GM18868 (cell line): ENCODE results near the gene OR6Q1.
"Not testable (repeated sequence)": the region's sequence is repeated elsewhere in the genome, so short reads cannot be mapped to it uniquely, and the experiment has no call there.

Experiments used
- ATAC-seq: cut with Tn5 transposase; IDR thresholded peaks from one replicate; pipeline ENCODE4 v1.9.1; 2021; ENCODE audit warnings: mild to moderate bottlenecking, moderate library complexity; ENCODE audit not compliant: unreplicated experiment

Gene OR6Q1, protein sequence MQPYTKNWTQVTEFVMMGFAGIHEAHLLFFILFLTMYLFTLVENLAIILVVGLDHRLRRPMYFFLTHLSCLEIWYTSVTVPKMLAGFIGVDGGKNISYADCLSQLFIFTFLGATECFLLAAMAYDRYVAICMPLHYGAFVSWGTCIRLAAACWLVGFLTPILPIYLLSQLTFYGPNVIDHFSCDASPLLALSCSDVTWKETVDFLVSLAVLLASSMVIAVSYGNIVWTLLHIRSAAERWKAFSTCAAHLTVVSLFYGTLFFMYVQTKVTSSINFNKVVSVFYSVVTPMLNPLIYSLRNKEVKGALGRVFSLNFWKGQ

DNA sequence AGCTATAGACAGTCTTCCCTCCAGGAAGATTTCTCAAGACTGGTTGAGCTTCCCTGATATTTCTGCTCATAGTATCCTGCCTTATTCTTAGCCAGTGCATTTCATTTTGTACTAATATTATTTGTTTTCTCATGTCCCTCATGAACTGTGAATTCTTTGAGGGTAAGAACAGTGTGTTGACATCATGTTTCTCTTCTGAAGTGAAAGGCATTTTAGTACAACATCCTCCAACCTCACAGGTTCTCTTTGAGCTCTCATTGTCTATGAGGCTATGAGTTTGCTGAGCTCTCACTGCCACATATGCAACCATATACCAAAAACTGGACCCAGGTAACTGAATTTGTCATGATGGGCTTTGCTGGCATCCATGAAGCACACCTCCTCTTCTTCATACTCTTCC is at the start of gene OR6Q1:
TSS of gene OR6Q1 (plus strand) at position 301 of the 400 bp plus-strand sequence. CDS start at position 301, 0 bp downstream.
- no peak for ATAC-seq

DNA sequence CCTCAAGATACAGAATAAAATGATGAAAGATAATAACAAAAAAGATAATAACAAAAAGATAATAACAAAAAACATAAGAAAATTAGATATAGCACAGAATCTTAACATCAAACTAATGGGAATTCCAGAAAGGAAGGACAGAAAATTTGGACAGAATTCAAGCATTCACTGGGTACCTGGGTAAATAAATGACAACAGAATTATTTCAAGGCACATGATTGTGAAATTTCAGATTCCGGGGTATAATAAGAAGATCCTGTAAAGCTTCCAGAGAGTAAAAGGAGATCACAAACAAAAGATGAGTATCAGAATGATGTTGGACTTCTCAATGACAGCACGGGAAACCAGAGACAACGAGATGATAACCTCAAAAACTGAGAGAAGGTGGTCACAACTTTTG is 49.2 kb upstream of the OR6Q1 start:
- ATAC-seq, result no peak

DNA sequence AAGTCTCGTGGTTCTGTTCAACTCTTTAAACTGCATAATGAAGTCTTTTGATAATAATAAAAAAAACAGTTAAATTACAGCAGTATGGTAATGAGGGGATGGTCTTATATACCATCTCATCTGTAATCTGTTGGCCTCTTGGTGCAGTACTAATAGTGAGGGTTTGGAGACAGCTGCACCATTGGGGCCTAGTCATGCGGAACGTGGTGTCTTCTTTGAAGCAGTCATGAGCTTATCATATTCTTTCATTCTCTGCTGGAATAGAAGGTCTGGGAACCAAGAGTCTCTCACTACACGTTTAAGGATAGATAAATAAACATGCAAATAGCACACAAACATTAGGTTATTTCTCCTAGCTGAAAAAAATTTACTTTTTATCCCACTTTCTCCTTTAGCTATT is 48.0 kb upstream of the OR6Q1 start:
- peak; percentile 63 for ATAC-seq

DNA sequence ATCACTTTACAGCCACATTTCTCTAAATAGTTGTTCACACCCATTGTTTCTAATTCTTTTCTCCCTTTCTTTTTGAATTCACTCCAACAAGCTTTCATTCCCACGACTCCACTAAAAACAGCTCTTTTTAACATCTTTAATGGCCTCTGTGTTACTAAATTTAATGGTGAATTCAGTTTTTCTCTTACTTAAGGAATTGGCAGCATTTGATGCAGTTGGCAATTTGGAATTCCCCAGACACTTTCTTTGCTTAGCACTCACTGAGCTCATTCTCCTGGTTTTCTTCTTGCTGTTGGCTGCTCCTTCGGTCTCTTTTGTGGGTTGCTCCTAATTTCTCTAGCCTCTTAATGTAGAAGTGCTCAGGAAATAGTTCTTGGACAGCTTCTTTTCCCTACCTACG is 47.6 kb upstream of the OR6Q1 start:
- no peak for ATAC-seq

DNA sequence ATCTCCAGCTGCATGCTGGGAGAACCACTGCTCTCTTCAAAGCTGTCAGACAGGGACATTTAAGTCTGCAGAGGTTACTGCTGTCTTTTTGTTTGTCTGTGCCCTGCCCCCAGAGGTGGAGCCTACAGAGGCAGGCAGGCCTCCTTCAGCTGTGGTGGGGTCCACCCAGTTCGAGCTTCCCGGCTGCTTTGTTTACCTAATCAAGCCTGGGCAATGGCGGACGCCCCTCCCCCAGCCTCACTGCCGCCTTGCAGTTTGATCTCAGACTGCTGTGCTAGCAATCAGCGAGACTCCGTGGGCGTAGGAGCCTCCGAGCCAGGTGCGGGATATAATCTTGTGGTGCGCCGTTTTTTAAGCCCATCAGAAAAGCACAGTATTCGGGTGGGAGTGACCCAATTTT is 31.2 kb upstream of the OR6Q1 start:
- not testable (repeated sequence) for ATAC-seq

DNA sequence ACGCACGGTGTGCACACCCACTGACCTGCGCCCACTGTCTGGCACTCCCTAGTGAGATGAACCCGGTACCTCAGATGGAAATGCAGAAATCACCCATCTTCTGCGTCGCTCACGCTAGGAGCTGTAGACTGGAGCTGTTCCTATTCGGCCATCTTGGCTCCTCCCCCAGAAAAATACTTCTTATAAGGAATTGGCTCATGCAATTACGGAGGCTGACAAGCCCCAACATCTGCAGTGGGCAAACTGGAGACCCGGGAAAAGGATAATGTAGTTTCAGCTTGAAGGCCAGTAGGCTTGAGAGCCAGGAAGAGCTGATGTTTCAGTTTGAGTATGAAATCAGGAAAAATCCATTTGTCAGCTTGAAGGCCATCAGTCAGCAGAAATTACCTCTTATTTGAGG is 30.7 kb upstream of the OR6Q1 start:
- not testable (repeated sequence) for ATAC-seq

DNA sequence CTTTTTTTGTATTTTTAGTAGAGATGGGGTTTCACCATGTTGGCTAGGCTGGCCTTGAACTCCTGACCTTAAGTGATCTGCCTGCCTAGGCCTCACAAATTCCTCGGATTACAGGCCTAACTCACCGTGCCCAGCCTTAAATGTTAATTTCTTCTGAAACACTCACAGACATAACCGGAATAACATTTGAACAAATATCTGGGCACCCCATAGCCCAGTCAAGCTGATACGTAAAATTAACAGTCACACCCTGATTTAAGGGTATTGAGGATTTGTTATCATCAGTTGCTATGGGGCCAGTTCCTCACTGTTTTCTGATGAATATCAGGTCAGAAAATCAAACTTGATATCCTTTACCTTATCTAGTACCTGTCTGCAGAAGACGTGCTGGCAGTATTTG is 30.1 kb upstream of the OR6Q1 start:
- no peak for ATAC-seq

DNA sequence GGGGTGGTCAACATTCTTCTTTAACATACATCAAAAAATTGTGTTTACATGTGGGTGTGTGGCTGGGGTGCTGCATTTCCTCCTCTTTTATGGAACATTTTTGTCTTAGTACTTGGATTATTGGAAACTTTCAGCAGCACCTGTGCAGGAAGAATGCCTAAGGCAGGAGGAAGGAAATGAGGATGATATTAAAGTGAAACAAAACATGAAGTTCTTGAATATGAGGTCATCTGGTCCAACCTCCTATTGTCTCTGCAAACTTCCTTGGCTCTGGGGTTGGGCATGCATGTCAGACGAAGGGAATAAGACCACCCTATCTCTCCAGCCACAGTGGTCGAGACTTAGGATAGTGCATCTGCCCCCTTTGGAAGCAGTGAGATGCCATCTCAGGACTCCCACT is 27.7 kb upstream of the OR6Q1 start:
- no peak for ATAC-seq

DNA sequence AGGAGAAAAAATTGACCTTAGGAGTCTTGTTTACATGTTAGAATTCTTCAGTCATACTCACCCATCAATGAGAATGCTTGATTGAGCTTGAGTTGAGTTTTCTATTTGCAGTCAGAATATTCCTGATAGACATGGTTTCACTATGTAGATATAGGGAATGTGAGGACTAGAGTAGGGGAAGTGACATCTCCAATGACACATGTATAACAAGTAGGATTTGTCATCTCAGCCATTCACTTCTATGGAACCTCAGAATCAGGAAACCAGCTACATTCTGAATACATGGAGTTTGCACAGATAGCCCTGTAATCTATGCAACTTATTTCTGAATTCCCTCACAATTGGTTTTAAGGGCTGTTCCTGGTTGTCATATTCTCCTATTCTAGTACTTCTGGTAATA is 27.2 kb upstream of the OR6Q1 start:
- ATAC-seq, result no peak

DNA sequence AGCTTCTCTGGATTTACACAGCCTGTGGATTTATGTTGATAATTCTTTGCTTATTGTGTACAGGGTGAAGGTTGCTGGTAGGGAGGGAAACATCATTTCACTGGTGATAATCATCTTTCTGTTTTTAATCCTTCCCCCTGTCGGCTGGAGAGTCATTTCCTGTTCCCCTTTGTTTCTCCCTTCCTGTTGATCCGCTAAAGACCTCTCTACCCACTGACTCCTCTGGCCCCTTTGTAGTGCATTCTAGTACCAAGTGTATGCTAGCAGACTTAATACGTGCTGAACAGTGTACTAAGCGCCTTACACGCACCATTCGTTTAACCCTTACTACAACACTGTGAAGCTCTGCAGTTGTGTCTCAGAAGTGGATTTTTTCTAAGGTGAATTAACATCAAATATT is 26.1 kb upstream of the OR6Q1 start:
- no peak for ATAC-seq

DNA sequence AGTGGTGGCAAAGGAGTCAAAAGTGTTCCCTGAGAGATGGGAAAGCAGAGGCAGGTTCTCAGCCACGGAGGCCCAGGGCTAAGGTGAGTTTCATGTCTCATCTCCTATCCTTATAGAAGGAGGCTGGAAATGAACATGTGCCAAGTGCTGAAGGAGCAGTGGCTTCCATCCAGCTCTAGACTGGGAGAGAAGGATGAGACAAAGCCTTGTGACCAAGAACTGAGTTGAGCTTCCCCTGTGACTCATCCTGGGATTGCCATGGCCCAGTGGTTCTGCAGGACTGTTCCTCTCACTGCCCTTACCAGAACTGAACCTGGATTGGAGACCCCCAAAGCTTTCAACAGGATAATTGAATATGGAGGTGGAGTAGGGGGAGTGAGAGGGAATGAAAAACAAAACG is 23.8 kb upstream of the OR6Q1 start:
- no peak for ATAC-seq

DNA sequence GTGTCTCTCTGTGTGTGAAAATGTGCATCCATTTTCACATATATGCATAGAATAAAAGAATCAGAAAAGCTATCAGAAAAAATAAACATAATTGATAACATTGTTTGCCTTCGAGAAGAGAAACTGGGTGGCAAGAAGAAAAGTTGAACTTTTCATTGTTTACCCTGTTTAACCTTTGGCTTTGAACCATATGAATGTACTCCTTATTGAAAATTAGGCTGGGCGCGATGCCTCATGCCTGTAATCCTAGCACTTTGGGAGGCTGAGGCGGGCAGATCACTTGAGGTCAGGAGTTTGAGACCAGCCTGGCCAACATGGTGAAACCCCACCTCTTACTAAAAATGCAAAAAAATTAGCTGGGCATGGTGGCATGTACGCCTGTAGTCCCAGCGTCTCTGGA is 19.0 kb upstream of the OR6Q1 start:
- ATAC-seq, result no peak

DNA sequence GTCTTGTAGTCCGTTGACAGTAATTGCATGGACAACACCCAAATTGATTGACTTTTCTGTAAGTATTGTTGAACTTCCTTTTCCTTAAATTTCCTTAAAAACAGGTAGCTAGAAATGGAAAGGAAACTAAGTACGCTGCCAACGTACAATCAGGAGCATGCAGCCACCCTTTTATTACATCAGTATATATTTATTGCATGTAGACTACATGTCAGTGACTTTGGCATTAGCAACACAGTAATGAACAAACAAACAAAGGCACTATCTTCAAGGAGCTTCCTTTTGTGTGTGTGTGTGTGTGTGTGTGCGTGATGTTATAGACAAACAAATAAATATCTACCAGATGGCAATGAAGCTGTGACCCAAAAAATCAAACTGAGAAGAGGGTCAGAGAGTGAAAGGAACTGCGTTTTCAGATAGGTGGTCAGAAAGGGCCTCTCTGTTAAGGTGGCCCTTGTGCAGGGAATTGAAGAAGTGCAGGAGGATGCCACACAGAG is 7.3 kb upstream of the OR6Q1 start, which contains the start of gene OR9Q1:
TSS of gene OR9Q1 (plus strand) at position 447 of the 497 bp plus-strand sequence. CDS start 155,564 bp downstream, outside the sequence.
- ATAC-seq, result no peak

DNA sequence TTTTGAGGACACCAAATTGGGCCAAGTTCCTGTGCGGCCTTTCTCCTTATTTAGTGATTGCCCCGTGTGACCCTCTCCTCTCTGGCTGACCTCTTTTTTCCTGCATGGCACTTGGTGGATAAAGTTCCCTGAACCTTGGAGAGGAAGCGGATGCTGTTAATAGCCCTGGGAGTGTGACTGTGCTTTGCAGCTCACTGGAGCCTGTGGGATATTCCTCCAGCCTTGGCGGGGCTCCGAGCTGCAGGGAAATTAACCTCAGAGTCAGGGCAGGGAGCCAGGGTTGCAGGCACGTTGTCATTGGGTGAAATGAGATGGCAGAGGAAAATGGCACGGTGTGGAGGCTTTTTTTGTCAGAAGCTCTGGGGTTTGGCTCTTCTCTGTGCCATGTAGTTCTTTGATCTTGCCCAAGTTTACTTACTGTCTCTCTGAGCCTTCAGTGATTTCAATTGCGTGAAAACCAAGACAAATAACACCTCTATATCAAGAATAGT is 6.1 kb upstream of the OR6Q1 start:
- no peak for ATAC-seq

DNA sequence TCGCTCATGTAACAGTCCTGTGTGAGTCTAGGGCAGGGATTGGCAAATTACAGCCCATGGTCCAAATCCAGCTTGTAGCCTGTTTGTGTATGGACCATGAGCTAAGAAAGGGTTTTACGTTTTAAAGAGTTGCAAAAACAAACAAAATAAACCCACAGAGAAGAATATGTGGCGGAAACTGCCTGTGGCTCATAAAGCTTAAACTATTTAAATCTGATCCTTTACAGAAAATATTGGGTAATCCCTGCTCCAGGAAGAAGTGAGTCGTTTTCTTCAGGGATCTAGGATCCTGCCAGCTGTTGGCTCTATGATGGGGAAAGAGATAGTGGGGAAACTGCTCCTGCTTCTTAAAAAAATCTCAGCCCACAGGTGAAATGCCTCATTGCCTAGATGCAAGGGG is 3.4 kb upstream of the OR6Q1 start:
- ATAC-seq, result no peak

DNA sequence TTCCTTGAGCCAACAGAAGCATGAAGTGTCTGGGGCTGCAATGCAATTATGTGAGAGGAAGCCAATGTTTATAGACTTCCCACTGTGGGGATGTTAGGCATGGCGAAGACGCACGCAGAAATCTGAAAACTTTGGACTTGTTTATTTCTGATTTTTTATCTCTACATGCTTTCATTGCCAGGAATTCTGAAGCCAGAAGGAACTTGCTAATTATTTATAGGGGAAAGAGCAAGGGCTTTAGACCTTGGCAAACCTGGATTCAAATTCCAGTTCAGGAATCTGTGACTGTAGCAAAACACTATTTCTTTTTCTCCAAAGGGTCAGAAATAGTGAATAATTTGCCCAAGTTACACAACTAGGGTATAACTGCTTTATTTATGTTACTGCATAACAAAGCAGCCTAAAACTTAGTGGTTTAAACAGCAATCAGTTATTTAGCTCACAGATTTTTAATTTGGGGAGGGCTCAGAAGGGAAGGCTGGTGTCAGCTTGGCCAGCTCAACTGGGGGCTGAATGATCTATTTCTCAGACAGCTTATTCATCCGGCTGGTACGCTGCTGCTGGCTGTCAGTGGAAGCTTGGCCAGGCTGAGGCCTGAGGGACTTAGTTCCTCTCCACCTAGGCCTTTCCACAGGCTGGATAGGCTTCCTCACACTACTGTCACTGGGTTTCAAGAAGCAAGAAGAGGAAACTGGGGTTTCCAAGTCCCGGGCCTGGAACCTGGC is 1.9 kb upstream of the OR6Q1 start:
- no peak for ATAC-seq

DNA sequence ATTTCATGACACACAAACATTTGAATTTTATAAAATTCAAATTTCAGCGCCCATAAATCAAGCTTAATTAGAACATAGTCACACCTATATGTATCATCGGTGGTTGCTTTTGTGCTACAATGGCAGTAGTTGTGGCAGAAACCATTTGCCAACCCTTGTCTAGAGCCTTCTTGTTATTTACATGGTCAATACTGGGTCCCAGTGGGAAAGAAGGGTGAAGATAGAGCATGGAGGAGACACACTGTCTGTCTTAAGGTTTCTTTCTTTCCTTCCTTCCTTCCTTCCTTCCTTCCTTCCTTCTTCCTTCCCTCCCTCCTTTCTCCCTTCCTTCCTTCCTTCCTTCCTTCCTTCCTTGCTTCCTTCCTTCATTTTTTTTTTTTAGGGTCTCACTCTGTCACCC is 3.7 kb downstream of the OR6Q1 start:
- no peak for ATAC-seq

DNA sequence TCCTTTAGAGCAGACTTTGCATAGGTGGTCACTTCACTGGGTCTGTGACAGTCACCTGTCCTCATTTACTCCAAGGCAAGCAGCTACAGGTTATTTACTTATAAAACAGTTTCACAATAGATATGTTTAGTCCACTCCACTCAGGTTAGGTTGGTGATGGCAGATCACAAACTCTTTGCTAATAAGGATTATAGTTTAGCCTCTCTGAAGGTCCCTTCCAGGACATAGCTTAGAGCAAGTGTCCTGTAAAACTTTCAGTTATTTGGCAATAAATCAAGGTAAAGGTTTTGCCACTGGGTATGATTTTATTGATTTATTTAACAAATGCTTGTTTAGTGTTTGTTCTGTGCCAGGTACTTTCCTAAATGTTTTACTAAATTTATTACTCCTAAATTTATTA is 8.8 kb downstream of the OR6Q1 start:
- no peak for ATAC-seq

DNA sequence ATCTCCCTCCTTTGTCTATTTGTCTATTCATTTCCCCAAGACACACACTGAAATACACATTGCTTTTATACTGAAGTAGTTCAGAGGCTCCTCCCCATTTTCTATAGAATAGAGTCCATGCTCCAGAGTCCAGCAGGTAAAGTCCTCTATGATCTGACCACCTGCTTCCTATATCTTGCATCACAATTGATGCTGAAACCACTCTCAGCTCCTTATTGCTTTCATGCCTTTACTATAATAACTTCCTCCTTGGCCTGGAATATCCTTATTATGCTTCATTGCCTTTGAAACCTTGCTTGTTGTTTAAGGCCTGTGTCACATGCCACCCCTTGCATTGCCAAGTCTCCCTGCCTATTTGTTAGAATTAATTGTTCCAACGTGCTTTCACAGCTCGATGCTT is 12.6 kb downstream of the OR6Q1 start:
- ATAC-seq, result no peak

DNA sequence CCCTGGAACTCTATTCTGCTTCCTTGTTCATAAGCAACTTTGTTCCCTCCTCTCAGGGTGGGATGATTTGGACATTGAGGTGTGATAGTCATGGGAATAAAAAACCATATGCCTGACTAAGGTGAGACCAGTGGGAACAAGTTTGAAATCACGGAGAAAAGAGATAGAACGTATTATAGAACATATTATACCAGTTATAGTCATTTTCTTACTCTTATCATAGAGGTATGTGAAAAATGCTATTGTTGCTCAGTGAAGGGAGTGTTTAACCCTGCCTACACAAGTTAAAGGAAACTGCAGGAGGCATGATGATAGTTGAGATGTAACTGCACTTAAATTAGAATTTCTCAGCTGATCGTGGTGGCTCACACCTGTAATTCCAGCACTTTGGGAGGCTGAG is 15.5 kb downstream of the OR6Q1 start:
- no peak for ATAC-seq

DNA sequence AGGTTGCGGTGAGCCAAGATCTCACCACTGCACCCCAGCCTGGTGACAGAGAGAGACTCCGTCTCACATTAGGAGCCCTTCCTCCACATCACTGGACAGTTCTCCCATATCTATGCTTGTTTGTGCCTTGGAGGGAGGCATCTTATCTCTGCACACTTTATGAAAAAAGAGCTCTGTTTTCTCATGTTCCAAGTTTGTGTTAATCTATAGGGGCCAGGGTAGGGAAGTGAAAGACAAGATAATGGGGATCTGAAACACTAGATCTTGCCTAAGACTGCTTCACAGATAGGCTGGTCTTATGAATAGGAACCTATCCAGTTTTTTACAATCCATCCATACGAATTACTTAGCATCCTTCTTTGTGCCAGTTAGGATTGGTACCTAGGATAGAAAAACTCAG is 17.1 kb downstream of the OR6Q1 start:
- no peak for ATAC-seq

DNA sequence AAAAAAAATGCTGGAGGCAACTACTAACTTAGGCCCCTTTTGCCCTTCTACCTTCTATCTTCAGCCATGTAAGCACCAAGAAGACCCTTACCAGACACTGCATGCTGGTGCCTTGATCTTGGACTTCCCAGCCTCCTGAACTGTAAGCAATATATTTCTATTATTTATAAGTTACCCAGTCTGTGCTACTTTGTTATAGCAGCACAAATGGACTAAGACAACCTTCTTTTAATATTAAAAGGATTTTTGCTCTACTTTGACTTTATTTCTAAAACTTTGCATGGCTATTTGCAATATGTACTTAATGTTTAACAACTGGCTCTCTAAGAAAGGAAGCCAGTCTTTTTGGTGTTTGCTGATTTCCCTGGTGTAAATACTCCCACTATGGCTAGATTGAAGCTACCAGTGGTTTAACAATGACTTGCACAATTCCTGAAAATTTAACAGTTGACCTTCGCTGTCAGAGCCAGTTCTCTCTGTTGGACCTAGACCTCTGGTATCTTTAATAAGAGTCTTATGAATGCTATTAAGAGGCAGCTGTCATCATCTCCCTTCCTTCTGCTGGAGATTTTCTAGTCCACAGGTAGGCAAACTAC is 25.2 kb downstream of the OR6Q1 start:
- no peak for ATAC-seq
